Measurements from ENCODE around the gene KRABD2.
"Not testable (repeated sequence)": the region's sequence is repeated elsewhere in the genome, so short reads cannot be mapped to it uniquely, and the experiment has no call there.

The KRABD2 gene

GRCh38 chr17:8380049-8380448 lies 3.5 kb upstream of the KRABD2 start:
- Histone ChIP-seq H3K4me1 (ENCODE audit: insufficient read depth, low read length) (peaks cover 77% of the 10 kb centered on the region), H3K9ac (ENCODE audit: low read depth, low read length) (peak overlapping the region; percentile 19; the same call in 1 of the 2 replicates), H2AFZ (ENCODE audit: low read depth, low read length) (no peak overlapping the region), H3K36me3 (ENCODE audit: insufficient read depth, low read length) (peaks cover 56% of the 10 kb centered on the region), H3K4me2 (ENCODE audit: insufficient read depth, low read length) (peak overlapping the region; percentile 91; the same call in 1 of the 2 replicates), H3K4me3 (ENCODE audit: low read depth in 1 of 2, low read length in 2 of 2) (peak overlapping the region in 1 of 2 experiments; percentile 3; a peak in 1 of 4 replicates), H3K27me3 (ENCODE audit: insufficient read depth, low read length, poor library complexity) (no peaks in the 10 kb centered on the region), H4K20me1 (ENCODE audit: insufficient read depth, low read length) (peaks cover 35% of the 10 kb centered on the region), H3K9me3 (ENCODE audit: insufficient read depth, low read length, severe bottlenecking) (no peaks in the 10 kb centered on the region), H3K27ac (ENCODE audit: low read length) (no peak overlapping the region), H3K79me2 (ENCODE audit: insufficient read depth, low read length) (peaks cover 71% of the 10 kb centered on the region)
- TF ChIP-seq CTCF (IDR thresholded peaks at IDR 0.05; ENCODE audit: borderline replicate concordance, extremely low read depth, low read length, poor library complexity, severe bottlenecking) (no peak), EZH2 (IDR thresholded peaks at IDR 0.05; ENCODE audit: borderline replicate concordance, low read depth, low read length, severe bottlenecking) (no peak)
- no peak for DNase-seq
- ATAC-seq (ENCODE audit: insufficient read depth, low read depth) = no peak

DNA sequence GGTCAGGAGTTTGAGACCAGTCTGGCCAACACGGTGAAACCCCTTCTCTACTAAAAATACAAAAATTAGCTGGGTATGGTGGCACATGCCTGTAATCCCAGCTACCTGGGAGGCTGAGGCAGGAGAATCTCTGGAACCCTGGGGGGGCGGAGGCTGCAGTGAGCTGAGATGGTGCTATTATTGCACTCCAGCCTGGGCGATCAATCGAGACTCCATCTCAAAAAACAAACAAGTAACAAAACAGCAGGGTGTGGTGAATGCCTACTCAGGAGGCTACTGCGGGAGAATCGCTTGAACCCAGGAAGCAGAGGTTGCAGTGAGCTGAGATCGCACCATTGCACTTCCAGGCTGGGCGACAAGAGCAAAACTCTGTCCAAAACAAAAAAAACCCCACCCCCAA lies 1.6 kb upstream of the KRABD2 start:
- H3K4me2 ChIP-seq (ENCODE audit: insufficient read depth, low read length) = peak overlapping the region; percentile 21; the same call in 1 of the 2 replicates
- peaks cover 66% of the 10 kb centered on the region for H3K4me1 ChIP-seq (ENCODE audit: insufficient read depth, low read length)
- H2AFZ ChIP-seq (ENCODE audit: low read depth, low read length); H3K9ac ChIP-seq (ENCODE audit: low read depth, low read length); H3K27me3 ChIP-seq (ENCODE audit: insufficient read depth, low read length, poor library complexity); DNase-seq; H3K9me3 ChIP-seq (ENCODE audit: insufficient read depth, low read length, severe bottlenecking); H3K27ac ChIP-seq (ENCODE audit: low read length); H3K4me3 ChIP-seq (ENCODE audit: low read depth in 1 of 2, low read length in 2 of 2); ATAC-seq (ENCODE audit: insufficient read depth, low read depth): not testable (repeated sequence)
- H3K79me2 ChIP-seq (ENCODE audit: insufficient read depth, low read length) = peaks cover 57% of the 10 kb centered on the region
- H4K20me1 ChIP-seq (ENCODE audit: insufficient read depth, low read length) = peaks cover 35% of the 10 kb centered on the region
- peaks cover 56% of the 10 kb centered on the region for H3K36me3 ChIP-seq (ENCODE audit: insufficient read depth, low read length)

DNA sequence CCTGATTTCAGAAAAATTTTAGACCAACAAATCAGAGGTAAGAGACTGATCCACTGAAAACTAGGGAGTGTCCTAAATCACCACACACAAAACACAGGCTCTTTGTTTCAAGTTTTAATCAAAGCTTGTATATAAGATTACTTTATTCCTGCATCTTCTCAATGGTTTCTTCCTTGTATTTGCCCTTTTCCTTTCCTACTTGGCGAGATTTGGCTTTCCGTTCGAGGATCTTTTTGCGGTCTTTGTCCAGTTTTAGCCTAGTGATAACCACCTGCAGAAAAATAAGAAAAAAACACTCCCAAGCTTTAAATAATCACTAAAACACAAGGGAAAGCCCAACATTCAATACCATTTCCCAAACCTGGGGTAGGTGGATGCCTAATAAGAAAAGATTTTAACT lies 918 bp upstream of the KRABD2 start:
- H3K9ac ChIP-seq (ENCODE audit: low read depth, low read length) = peak overlapping the region; percentile 78; the same call in 1 of the 2 replicates
- H3K79me2 ChIP-seq (ENCODE audit: insufficient read depth, low read length) = peaks cover 51% of the 10 kb centered on the region
- H3K4me1 ChIP-seq (ENCODE audit: insufficient read depth, low read length) = peaks cover 66% of the 10 kb centered on the region
- ATAC-seq (ENCODE audit: insufficient read depth, low read depth) (no peak), DNase-seq (no peak)
- no peaks in the 10 kb centered on the region for H3K27me3 ChIP-seq (ENCODE audit: insufficient read depth, low read length, poor library complexity)
- H3K27ac ChIP-seq (ENCODE audit: low read length) = no peak overlapping the region
- H3K4me2 ChIP-seq (ENCODE audit: insufficient read depth, low read length) = peak overlapping the region; percentile 89; the same call in 1 of the 2 replicates
- H3K9me3 ChIP-seq (ENCODE audit: insufficient read depth, low read length, severe bottlenecking) = no peaks in the 10 kb centered on the region
- H3K4me3 ChIP-seq (ENCODE audit: low read depth in 1 of 2, low read length in 2 of 2) = 0 out of 4 replicates have a peak overlapping the region, but pooled peaks of 1 of the 2 experiments have one; percentile 87
- peaks cover 32% of the 10 kb centered on the region for H4K20me1 ChIP-seq (ENCODE audit: insufficient read depth, low read length)
- no peak overlapping the region for H2AFZ ChIP-seq (ENCODE audit: low read depth, low read length)
- TF ChIP-seq CTCF (IDR thresholded peaks at IDR 0.05; ENCODE audit: borderline replicate concordance, extremely low read depth, low read length, poor library complexity, severe bottlenecking) = no peak
- TF ChIP-seq EZH2 (IDR thresholded peaks at IDR 0.05; ENCODE audit: borderline replicate concordance, low read depth, low read length, severe bottlenecking) = no peak
- peaks cover 56% of the 10 kb centered on the region for H3K36me3 ChIP-seq (ENCODE audit: insufficient read depth, low read length)

GRCh38 chr17:8375738-8376259 lies 705 bp downstream of the KRABD2 start:
- DNase-seq (no peak), ATAC-seq (ENCODE audit: insufficient read depth, low read depth) (0 out of 3 replicates have a peak, but pooled peaks have one; percentile 1)
- Histone ChIP-seq H4K20me1 (ENCODE audit: insufficient read depth, low read length) (peaks cover 17% of the 10 kb centered on the region; the same call in 1 of the 2 replicates), H3K4me1 (ENCODE audit: insufficient read depth, low read length) (peaks cover 52% of the 10 kb centered on the region), H3K9ac (ENCODE audit: low read depth, low read length) (peak overlapping the region; percentile 78), H3K79me2 (ENCODE audit: insufficient read depth, low read length) (peaks cover 35% of the 10 kb centered on the region), H3K4me3 (ENCODE audit: low read depth in 1 of 2, low read length in 2 of 2) (peak overlapping the region; percentile 53 to 87), H3K36me3 (ENCODE audit: insufficient read depth, low read length) (peaks cover 47% of the 10 kb centered on the region), H3K4me2 (ENCODE audit: insufficient read depth, low read length) (peak overlapping the region; percentile 89), H2AFZ (ENCODE audit: low read depth, low read length) (peak overlapping the region; percentile 96), H3K27ac (ENCODE audit: low read length) (peak overlapping the region; percentile 85), H3K9me3 (ENCODE audit: insufficient read depth, low read length, severe bottlenecking) (no peaks in the 10 kb centered on the region), H3K27me3 (ENCODE audit: insufficient read depth, low read length, poor library complexity) (no peaks in the 10 kb centered on the region)
- TF ChIP-seq CTCF (IDR thresholded peaks at IDR 0.05; ENCODE audit: borderline replicate concordance, extremely low read depth, low read length, poor library complexity, severe bottlenecking) = no peak
- TF ChIP-seq EZH2 (IDR thresholded peaks at IDR 0.05; ENCODE audit: borderline replicate concordance, low read depth, low read length, severe bottlenecking) = no peak

GRCh38 chr17:8373856-8374255 lies 2.6 kb downstream of the KRABD2 start:
- H3K27ac ChIP-seq (ENCODE audit: low read length); ATAC-seq (ENCODE audit: insufficient read depth, low read depth); H3K27me3 ChIP-seq (ENCODE audit: insufficient read depth, low read length, poor library complexity); H2AFZ ChIP-seq (ENCODE audit: low read depth, low read length); H4K20me1 ChIP-seq (ENCODE audit: insufficient read depth, low read length); H3K4me2 ChIP-seq (ENCODE audit: insufficient read depth, low read length); DNase-seq; H3K9ac ChIP-seq (ENCODE audit: low read depth, low read length); H3K9me3 ChIP-seq (ENCODE audit: insufficient read depth, low read length, severe bottlenecking); H3K4me3 ChIP-seq (ENCODE audit: low read depth in 1 of 2, low read length in 2 of 2): not testable (repeated sequence)
- Histone ChIP-seq H3K4me1 (ENCODE audit: insufficient read depth, low read length) (peaks cover 32% of the 10 kb centered on the region), H3K36me3 (ENCODE audit: insufficient read depth, low read length) (peaks cover 41% of the 10 kb centered on the region), H3K79me2 (ENCODE audit: insufficient read depth, low read length) (peaks cover 16% of the 10 kb centered on the region)
